Neural cell (in vitro differentiated cells): ENCODE data around the gene POLN. TPM values are rescaled to one million over a fixed set of nuclear protein-coding genes. Genes with fewer than 3 reads are reported as not detected.

Experiments
- H2AFZ ChIP-seq: fragments of 200-600, 300-800 bp; sonication (generic), shearing (Covaris generic); 2 replicates; pipeline ENCODE4 v1.6.0; 2014; ENCODE audit warnings: low read depth, mild to moderate bottlenecking, antibody characterized with exemption, low read length, moderate library complexity
- H3F3A ChIP-seq: fragments of 200-600 bp; shearing (Covaris generic); 2 replicates; pipeline ENCODE4 v1.6.1; 2016; ENCODE audit warnings: mild to moderate bottlenecking, moderate library complexity, mixed read lengths, antibody characterized with exemption, low read length; ENCODE audit not compliant: insufficient read depth, poor library complexity, severe bottlenecking
- H3K27ac ChIP-seq: fragments of 200-600, 300-800 bp; sonication (generic), shearing (Covaris generic); 2 replicates; pipeline ENCODE4 v1.5.1; 2014; ENCODE audit warnings: mild to moderate bottlenecking, low read length, moderate library complexity
- H3K27me3 ChIP-seq: fragments of 300-800, 200-600 bp; sonication (generic), shearing (Covaris generic); 2 replicates; pipeline ENCODE4 v1.6.0; 2014; ENCODE audit warnings: mild to moderate bottlenecking, low read depth, low read length, moderate library complexity; ENCODE audit not compliant: insufficient read depth
- H3K36me3 ChIP-seq: fragments of 300-800, 200-600 bp; sonication (generic), shearing (Covaris generic); 2 replicates; pipeline ENCODE4 v1.5.1; 2014; ENCODE audit warnings: mild to moderate bottlenecking, antibody characterized with exemption, low read length, moderate library complexity; ENCODE audit not compliant: insufficient read depth
- H3K4me2 ChIP-seq: fragments of 300-800, 200-600 bp; sonication (generic), shearing (Covaris generic); 2 replicates; pipeline ENCODE4 v1.6.0; 2014; ENCODE audit warnings: mild to moderate bottlenecking, low read length
- H3K4me3 ChIP-seq: fragments of 300-800, 200-600 bp; sonication (generic), shearing (Covaris generic); 2 replicates; pipeline ENCODE4 v1.5.1; 2014; ENCODE audit warnings: mild to moderate bottlenecking, low read length, moderate library complexity
- H3K79me2 ChIP-seq: fragments of 200-600 bp; shearing (Covaris generic); replicated peaks from 2 replicates; pipeline ENCODE4 v1.6.0; 2014; ENCODE audit warnings: mild to moderate bottlenecking, low read length, moderate library complexity; ENCODE audit not compliant: insufficient read depth
- H3K9ac ChIP-seq: fragments of 300-800, 200-600 bp; sonication (generic), shearing (Covaris generic); 2 replicates; pipeline ENCODE4 v1.6.1; 2016; ENCODE audit warnings: mild to moderate bottlenecking, low read length, mixed read lengths
- H3K9me2 ChIP-seq: fragments of 200-600 bp; shearing (Covaris generic); 2 replicates; pipeline ENCODE4 v1.6.1; 2016; ENCODE audit warnings: mild to moderate bottlenecking, low read length, mixed read lengths; ENCODE audit not compliant: insufficient read depth
- H3K9me3 ChIP-seq: fragments of 200-600, 300-800 bp; sonication (generic), shearing (Covaris generic); 2 replicates; pipeline ENCODE4 v1.6.1; 2016; ENCODE audit warnings: mild to moderate bottlenecking, mixed run types, low read length, moderate library complexity, mixed read lengths
- H4K20me1 ChIP-seq: fragments of 200-600 bp; shearing (Covaris generic); 2 replicates; pipeline ENCODE4 v1.6.1; 2016; ENCODE audit warnings: mild to moderate bottlenecking, mixed run types; ENCODE audit not compliant: insufficient read depth
- CTCF ChIP-seq: fragments of 450-650 bp; IDR thresholded peaks from 2 replicates; pipeline ENCODE4 v1.5.1; 2014; ENCODE audit warnings: antibody characterized with exemption, mild to moderate bottlenecking, moderate library complexity; ENCODE audit not compliant: poor library complexity, severe bottlenecking
- EP300 ChIP-seq: fragments of 450-650 bp; conservative IDR thresholded peaks from 2 replicates; pipeline ENCODE4 v1.6.1; 2014; ENCODE audit warnings: antibody characterized with exemption, mild to moderate bottlenecking, moderate library complexity; ENCODE audit not compliant: poor library complexity, severe bottlenecking
- EZH2 ChIP-seq: fragments of 200-600, 300-800 bp; shearing (Covaris generic), sonication (generic); IDR thresholded peaks from 2 replicates; pipeline ENCODE4 v1.6.1; 2014; ENCODE audit warnings: antibody characterized with exemption, low read length, borderline replicate concordance, mild to moderate bottlenecking; ENCODE audit not compliant: insufficient read depth, poor library complexity, severe bottlenecking
- MXI1 ChIP-seq: fragments of 450-650 bp; conservative IDR thresholded peaks from 2 replicates; pipeline ENCODE4 v1.6.1; 2014; ENCODE audit warnings: antibody characterized with exemption, mild to moderate bottlenecking; ENCODE audit not compliant: poor library complexity, severe bottlenecking
- POLR2AphosphoS5 ChIP-seq: IDR thresholded peaks from 2 replicates; pipeline ENCODE4 v1.6.1; 2012
- TAF1 ChIP-seq: IDR thresholded peaks from 2 replicates; pipeline ENCODE4 v1.6.1; 2012; ENCODE audit warnings: low read depth
- polyA plus RNA-seq: library from polyadenylated mRNA; depleted of rRNA; stranded (reverse); fragments of >200 nt; gene quantifications from 2 replicates; pipeline ENCODE4 v1.2.3, GENCODE V29; 2014
- TF ChIP-seq, protein P1 (sequence below): IDR thresholded peaks from 2 replicates; pipeline ENCODE4 v1.6.1; 2012; ENCODE audit warnings: borderline replicate concordance

POLN gene
- polyA plus RNA-seq, 1 donor from 2014 or later = 1.1 TPM

- no peaks in the 10 kb centered on the region for H3K9me3 ChIP-seq
- H3K36me3 ChIP-seq = no peaks in the 10 kb centered on the region
- no peaks in the 10 kb centered on the region for H3F3A ChIP-seq
- no peaks in the 10 kb centered on the region for H4K20me1 ChIP-seq
- no peak overlapping the region for H3K4me2 ChIP-seq
- TF ChIP-seq, protein P1, sequence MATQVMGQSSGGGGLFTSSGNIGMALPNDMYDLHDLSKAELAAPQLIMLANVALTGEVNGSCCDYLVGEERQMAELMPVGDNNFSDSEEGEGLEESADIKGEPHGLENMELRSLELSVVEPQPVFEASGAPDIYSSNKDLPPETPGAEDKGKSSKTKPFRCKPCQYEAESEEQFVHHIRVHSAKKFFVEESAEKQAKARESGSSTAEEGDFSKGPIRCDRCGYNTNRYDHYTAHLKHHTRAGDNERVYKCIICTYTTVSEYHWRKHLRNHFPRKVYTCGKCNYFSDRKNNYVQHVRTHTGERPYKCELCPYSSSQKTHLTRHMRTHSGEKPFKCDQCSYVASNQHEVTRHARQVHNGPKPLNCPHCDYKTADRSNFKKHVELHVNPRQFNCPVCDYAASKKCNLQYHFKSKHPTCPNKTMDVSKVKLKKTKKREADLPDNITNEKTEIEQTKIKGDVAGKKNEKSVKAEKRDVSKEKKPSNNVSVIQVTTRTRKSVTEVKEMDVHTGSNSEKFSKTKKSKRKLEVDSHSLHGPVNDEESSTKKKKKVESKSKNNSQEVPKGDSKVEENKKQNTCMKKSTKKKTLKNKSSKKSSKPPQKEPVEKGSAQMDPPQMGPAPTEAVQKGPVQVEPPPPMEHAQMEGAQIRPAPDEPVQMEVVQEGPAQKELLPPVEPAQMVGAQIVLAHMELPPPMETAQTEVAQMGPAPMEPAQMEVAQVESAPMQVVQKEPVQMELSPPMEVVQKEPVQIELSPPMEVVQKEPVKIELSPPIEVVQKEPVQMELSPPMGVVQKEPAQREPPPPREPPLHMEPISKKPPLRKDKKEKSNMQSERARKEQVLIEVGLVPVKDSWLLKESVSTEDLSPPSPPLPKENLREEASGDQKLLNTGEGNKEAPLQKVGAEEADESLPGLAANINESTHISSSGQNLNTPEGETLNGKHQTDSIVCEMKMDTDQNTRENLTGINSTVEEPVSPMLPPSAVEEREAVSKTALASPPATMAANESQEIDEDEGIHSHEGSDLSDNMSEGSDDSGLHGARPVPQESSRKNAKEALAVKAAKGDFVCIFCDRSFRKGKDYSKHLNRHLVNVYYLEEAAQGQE = no peak
- no peak for TF ChIP-seq EZH2
- no peak for TF ChIP-seq EP300
- TF ChIP-seq MXI1 = no peak
- H2AFZ ChIP-seq = no peak overlapping the region
- no peaks in the 10 kb centered on the region for H3K79me2 ChIP-seq
- H3K27me3 ChIP-seq = no peaks in the 10 kb centered on the region
- no peak overlapping the region for H3K4me3 ChIP-seq
- no peak overlapping the region for H3K9ac ChIP-seq
- no peaks in the 10 kb centered on the region for H3K9me2 ChIP-seq
- no peak overlapping the region for H3K27ac ChIP-seq
These were observed 45.1 kb upstream of the POLN start for GRCh38 chr4:2286904-2287593.

- H3K9me3 ChIP-seq = no peaks in the 10 kb centered on the region
- no peaks in the 10 kb centered on the region for H3K9me2 ChIP-seq
- no peak overlapping the region for H3K4me3 ChIP-seq
- H3K79me2 ChIP-seq = no peaks in the 10 kb centered on the region
- no peak overlapping the region for H3K27ac ChIP-seq
- no peak overlapping the region for H2AFZ ChIP-seq
- H3K27me3 ChIP-seq = no peaks in the 10 kb centered on the region
- no peak overlapping the region for H3K9ac ChIP-seq
- TF ChIP-seq POLR2AphosphoS5 (no peak), TAF1 (no peak), EZH2 (no peak), CTCF (no peak), EP300 (no peak), MXI1 (no peak)
- TF ChIP-seq, protein P1 = no peak
- no peaks in the 10 kb centered on the region for H3F3A ChIP-seq
- H3K4me2 ChIP-seq = no peak overlapping the region
- H4K20me1 ChIP-seq = no peaks in the 10 kb centered on the region
- no peaks in the 10 kb centered on the region for H3K36me3 ChIP-seq
These were observed 43.9 kb upstream of the POLN start for GRCh38 chr4:2285613-2286381.
